Skin epidermis (tissue), 12 donors: ENCODE measurements around the gene ASTN2.

ENCODE experiments used
- H3K27ac ChIP-seq, 21 experiments: fragments of 200-600 bp; sonication (generic) in 11 of 21; one replicate each; pipeline ENCODE4 v1.5.0; 2020; ENCODE audit warnings: mild to moderate bottlenecking in 3 of 21, inconsistent platforms in 2 of 21, moderate library complexity in 2 of 21
- H3K4me3 ChIP-seq, 7 experiments: fragments of 200-600 bp; sonication (generic) in 2 of 7; one replicate each; pipeline ENCODE4 v1.5.0; 2020; ENCODE audit warnings: inconsistent platforms in 2 of 7, mild to moderate bottlenecking in 2 of 7, moderate library complexity in 1 of 7

The ASTN2 gene

DNA sequence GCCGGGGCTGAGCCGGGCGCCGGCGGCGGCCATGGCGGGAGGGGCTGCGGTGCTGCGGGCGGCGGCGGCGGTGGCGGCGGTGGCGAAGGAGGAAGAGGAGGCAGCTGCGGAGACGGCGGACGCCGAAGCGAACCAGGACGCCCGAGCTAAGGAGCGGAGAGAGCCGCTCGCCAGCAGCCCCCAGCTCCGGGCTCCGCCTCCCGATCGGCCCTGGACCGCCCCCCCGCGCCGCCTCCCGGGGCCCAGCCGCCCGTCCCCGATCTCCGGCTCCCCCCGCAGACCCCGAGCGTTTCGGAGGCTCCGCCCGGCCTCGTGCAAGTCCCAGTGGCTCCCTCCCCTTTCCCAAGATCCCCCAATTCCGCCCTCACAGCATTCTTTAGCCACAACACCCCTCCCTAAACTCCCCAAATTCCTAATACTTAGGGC lies at the start of gene ASTN2:
ASTN2 (minus strand) TSS at position 152 of the 426 bp plus-strand sequence; CDS start at position 33, 119 bp downstream.
- Histone ChIP-seq H3K27ac (no peak within 1 kb of the TSS), H3K4me3 (peak within 1 kb of the TSS; percentile 10 to 35 (median 27))

- Histone ChIP-seq H3K4me3 (no peak overlapping the region), H3K27ac (no peak overlapping the region)
Measured at GRCh38 chr9:117462861-117463260, 48.0 kb upstream of the ASTN2 start.

DNA sequence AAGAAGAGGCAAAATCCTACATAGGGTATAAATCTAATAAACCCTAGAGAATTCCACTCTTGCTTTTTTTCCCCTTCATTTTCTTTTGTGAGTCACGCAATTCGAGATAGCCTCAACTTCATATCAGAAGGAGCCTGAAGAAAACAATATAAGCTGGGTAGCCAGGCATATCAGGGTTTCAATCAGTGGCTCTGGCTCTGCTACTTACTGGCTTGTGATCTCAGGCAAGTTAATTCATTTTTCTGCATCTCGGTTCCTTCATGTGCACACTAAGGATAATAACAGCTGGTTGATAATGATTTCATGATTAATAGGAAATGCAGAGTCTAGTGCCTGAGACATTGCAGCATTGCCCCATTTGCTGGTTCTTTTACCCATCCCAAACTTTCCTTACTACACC lies 46.5 kb upstream of the ASTN2 start:
- Histone ChIP-seq H3K27ac (no peak overlapping the region), H3K4me3 (no peak overlapping the region)

GRCh38 chr9:117460743-117461142 lies 45.9 kb upstream of the ASTN2 start:
- Histone ChIP-seq H3K4me3 (no peak overlapping the region), H3K27ac (no peak overlapping the region)

- no peak overlapping the region for H3K27ac ChIP-seq
- no peak overlapping the region for H3K4me3 ChIP-seq
Measured at GRCh38 chr9:117459913-117460312, 45.1 kb upstream of the ASTN2 start.

GRCh38 chr9:117458066-117458465 lies 43.2 kb upstream of the ASTN2 start:
- H3K27ac ChIP-seq, result no peak overlapping the region
- H3K4me3 ChIP-seq, result no peak overlapping the region

- Histone ChIP-seq H3K4me3 (no peak overlapping the region), H3K27ac (no peak overlapping the region)
Measured at GRCh38 chr9:117454711-117455110, 39.9 kb upstream of the ASTN2 start.

DNA sequence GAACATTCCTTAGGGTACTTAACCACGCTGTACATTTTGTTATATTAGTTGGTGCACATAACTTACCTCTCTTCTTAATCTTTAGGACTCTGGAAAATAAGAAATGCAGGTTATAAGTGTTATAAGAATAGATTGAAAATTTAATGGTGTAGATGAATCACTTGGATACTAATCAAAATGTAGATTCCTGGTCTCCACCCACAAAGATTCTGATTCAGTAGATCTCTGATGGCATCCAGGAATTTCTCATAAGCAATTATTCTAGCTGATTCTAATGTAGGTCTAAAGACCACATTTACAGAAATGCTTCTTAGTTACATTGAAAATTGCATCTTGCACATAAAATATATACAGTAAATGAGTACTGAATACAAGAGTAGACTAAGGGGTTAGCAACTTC lies 38.9 kb upstream of the ASTN2 start:
- H3K27ac ChIP-seq, result no peak overlapping the region
- H3K4me3 ChIP-seq, result no peak overlapping the region

- Histone ChIP-seq H3K27ac (no peak overlapping the region), H3K4me3 (no peak overlapping the region)
Measured at GRCh38 chr9:117451311-117451710, 36.5 kb upstream of the ASTN2 start.

- H3K27ac ChIP-seq, result no peak overlapping the region
- no peak overlapping the region for H3K4me3 ChIP-seq
Measured at GRCh38 chr9:117448066-117448465, 33.2 kb upstream of the ASTN2 start.

GRCh38 chr9:117445631-117446030 lies 30.8 kb upstream of the ASTN2 start:
- no peak overlapping the region for H3K4me3 ChIP-seq
- no peak overlapping the region for H3K27ac ChIP-seq

DNA sequence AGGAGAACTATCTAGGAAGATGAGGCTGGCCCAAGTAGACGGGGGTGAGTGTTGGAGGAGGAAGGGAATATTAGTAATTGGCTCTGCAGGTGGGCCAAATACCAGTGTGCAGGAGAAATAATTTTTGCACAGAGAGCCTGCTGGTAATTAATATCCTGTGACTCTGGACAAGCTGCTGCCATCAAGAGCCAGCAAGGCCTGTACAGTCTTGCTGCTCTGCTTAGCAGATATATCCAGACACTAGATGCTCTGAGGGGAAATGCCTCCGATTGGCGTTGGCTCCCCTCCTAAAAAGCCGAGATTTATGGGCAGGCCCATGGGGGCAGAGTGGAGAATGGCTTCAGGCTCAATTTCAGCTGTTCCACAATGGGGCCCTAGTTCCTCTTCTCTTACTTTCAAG lies 29.6 kb upstream of the ASTN2 start:
- Histone ChIP-seq H3K27ac (no peak overlapping the region), H3K4me3 (no peak overlapping the region)

GRCh38 chr9:117437283-117437682 lies 22.4 kb upstream of the ASTN2 start:
- H3K4me3 ChIP-seq, result no peak overlapping the region
- no peak overlapping the region for H3K27ac ChIP-seq

GRCh38 chr9:117435630-117436261 lies 20.9 kb upstream of the ASTN2 start:
- Histone ChIP-seq H3K4me3 (no peak overlapping the region), H3K27ac (no peak overlapping the region)

DNA sequence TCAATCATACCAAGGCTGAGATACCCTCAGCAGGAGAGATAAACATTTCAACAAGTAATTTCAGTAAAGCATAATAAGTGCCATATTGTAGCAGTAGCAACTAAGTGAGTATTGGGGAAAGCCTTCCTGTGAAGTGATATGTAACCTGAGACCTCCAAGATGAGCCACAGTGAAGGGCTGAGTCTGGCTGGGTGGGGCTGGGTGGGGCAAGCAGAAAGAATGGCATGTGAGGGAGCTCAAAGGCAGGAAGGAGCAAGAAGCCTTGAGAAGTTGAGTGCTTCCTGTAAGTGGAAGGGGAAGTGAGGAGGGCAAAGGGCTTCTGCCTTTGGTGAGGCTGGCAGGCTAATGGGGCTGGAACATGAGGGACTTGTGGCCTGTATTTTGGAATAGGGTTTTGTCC lies 19.7 kb upstream of the ASTN2 start:
- H3K27ac ChIP-seq, result no peak overlapping the region
- H3K4me3 ChIP-seq, result no peak overlapping the region

DNA sequence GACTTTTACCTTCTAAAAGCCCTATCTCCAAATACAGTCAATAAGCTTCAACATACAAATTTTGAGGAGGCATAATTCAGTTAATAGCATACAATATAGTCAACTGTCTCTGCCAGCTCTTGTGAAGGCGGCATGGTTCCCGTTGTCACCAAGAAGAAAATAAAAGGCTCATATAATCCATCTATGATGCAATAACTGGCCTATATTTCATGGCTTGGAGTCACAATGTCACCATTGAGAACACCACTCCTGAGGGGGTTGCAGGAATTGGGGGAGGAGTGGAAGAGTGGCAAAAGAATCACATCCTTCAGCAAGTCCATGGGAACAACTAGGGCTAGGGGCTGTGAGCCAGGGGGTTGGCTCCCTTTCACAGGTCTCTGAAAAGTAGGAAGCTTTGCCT lies 16.0 kb upstream of the ASTN2 start:
- Histone ChIP-seq H3K4me3 (no peak overlapping the region), H3K27ac (no peak overlapping the region)

- no peak overlapping the region for H3K27ac ChIP-seq
- H3K4me3 ChIP-seq, result no peak overlapping the region
Measured at GRCh38 chr9:117427357-117427913, 12.6 kb upstream of the ASTN2 start.

GRCh38 chr9:117425566-117425965 lies 10.7 kb upstream of the ASTN2 start:
- no peak overlapping the region for H3K27ac ChIP-seq
- no peak overlapping the region for H3K4me3 ChIP-seq

DNA sequence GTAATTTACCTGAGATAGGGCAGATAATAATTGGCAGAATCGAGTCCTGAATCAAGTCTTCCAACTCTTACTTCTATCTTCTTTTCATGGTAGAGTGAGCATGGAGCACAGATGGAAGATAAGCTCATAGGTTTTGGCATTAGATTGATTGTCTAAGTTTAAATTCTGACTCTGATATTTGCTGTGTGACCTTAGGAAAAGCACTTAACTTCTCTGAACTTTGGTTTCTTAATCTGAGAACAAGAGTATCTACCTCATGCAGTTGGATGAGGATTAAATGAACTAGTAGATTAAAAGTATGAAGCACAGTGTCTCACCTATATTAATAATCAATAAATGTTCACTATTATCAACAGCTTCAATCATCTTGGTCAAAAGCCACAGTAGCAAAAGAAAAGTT lies 9.4 kb upstream of the ASTN2 start:
- H3K27ac ChIP-seq, result no peak overlapping the region

GRCh38 chr9:117418111-117418510 lies 3.3 kb upstream of the ASTN2 start:
- H3K27ac ChIP-seq, result no peak overlapping the region
- no peak overlapping the region for H3K4me3 ChIP-seq

More for the DNA sequence above, 9.4 kb upstream of the ASTN2 start:
- no peak overlapping the region for H3K4me3 ChIP-seq

GRCh38 chr9:117416856-117417255 lies 2.0 kb upstream of the ASTN2 start:
- no peak overlapping the region for H3K27ac ChIP-seq

GRCh38 chr9:117415358-117415914 lies 579 bp upstream of the ASTN2 start:
- no peak overlapping the region for H3K27ac ChIP-seq
- H3K4me3 ChIP-seq, result peak overlapping the region in 4 of 7 experiments; percentile 10 to 35 (median 32)

More at GRCh38 chr9:117416856-117417255, 2.0 kb upstream of the ASTN2 start:
- H3K4me3 ChIP-seq, result no peak overlapping the region
